Activated CD8-positive, alpha-beta T cell treated with anti-CD3 and anti-CD28 coated beads for 36 hours (primary cell): ENCODE data around the gene ILF3. TPM values are rescaled to one million over a fixed set of nuclear protein-coding genes. Genes with fewer than 3 reads are reported as not detected.

Experiments used
- ATAC-seq: fragments of 200-7000 bp; cut with Tn5 transposase; one replicate; pipeline ENCODE4 v1.10.0; 2021; ENCODE audit warnings: mild to moderate bottlenecking, moderate library complexity
- CTCF ChIA-PET: fragments of 350-600 bp; sonication (Branson Sonifier 250); formaldehyde crosslinking; loops from one replicate; lab custom pipeline; 2021; ENCODE audit warnings: antibody characterized with exemption; lab: Charles Lee
- POLR2A ChIA-PET: fragments of 350-600 bp; sonication (Branson Sonifier 250); formaldehyde crosslinking; loops from one replicate; lab custom pipeline; 2021; ENCODE audit warnings: antibody characterized with exemption; lab: Charles Lee
- DNase-seq: peaks from one replicate; pipeline ENCODE4 v3.0.0-alpha.2; 2020
- H3K27ac Mint-ChIP-seq: one replicate; pipeline ENCODE4 v1.8.0; 2021; ENCODE audit warnings: mild to moderate bottlenecking, mixed read lengths
- H3K27me3 Mint-ChIP-seq: one replicate; pipeline ENCODE4 v1.8.0; 2021; ENCODE audit warnings: mixed read lengths
- H3K36me3 Mint-ChIP-seq: one replicate; pipeline ENCODE4 v1.8.0; 2021; ENCODE audit warnings: low read depth, mixed read lengths
- H3K4me1 Mint-ChIP-seq: one replicate; pipeline ENCODE4 v1.8.0; 2021; ENCODE audit warnings: low read depth, mixed read lengths
- H3K4me3 Mint-ChIP-seq: one replicate; pipeline ENCODE4 v1.8.0; 2021; ENCODE audit warnings: mild to moderate bottlenecking, moderate library complexity, mixed read lengths
- H3K9me3 Mint-ChIP-seq: one replicate; pipeline ENCODE4 v1.8.0; 2021; ENCODE audit warnings: mixed read lengths
- intact Hi-C: fragments of 100-400 bp; cut with micrococcal nuclease; formaldehyde crosslinking; loops from one replicate; pipeline ENCODE4 v1.10.0; 2022
- total RNA-seq, 2 experiments: library from RNA; stranded (reverse); gene quantifications; one replicate each; pipeline ENCODE4 v1.2.3, GENCODE V29; 2021
- TF ChIP-seq, protein P1 (sequence below): fragments of 200-600 bp; IDR thresholded peaks from one replicate; pipeline ENCODE4 v1.8.0; 2022; ENCODE audit warnings: antibody characterized with exemption, mild to moderate bottlenecking

Gene ILF3
- total RNA-seq, 2 experiments from 2014 or later: 435 to 450 TPM

DNA sequence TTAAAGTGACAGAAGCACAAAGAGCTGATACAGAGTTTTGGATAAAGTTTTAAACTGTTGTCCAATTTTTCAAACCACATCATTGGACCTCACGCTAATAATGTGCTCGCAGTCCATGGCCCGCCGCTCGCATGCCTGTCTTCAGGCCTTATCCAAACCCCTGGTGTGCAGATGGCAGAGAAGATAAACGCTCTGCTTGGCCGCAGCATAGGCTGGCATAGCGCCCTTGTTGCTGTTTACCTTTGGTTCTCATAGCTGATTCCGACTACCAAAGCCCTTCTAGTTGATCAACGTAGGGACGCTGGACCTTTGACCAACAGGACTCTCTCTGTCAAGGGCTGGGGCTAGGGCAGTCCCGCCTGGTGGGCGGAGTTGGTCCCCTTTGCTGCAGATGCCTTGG lies 23.6 kb downstream of the ILF3 start:
- TF ChIP-seq, protein P1, sequence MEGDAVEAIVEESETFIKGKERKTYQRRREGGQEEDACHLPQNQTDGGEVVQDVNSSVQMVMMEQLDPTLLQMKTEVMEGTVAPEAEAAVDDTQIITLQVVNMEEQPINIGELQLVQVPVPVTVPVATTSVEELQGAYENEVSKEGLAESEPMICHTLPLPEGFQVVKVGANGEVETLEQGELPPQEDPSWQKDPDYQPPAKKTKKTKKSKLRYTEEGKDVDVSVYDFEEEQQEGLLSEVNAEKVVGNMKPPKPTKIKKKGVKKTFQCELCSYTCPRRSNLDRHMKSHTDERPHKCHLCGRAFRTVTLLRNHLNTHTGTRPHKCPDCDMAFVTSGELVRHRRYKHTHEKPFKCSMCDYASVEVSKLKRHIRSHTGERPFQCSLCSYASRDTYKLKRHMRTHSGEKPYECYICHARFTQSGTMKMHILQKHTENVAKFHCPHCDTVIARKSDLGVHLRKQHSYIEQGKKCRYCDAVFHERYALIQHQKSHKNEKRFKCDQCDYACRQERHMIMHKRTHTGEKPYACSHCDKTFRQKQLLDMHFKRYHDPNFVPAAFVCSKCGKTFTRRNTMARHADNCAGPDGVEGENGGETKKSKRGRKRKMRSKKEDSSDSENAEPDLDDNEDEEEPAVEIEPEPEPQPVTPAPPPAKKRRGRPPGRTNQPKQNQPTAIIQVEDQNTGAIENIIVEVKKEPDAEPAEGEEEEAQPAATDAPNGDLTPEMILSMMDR: no peak
- ChIA-PET CTCF (interaction anchor here (1.0 to 2.4 kb wide), 3 partner anchors 22 to 96 kb away, joined by 5 to 8 read pairs (median 6); no protein-coding TSS in a partner anchor), POLR2A (interaction anchor here (1.1 to 2.4 kb wide), 5 partner anchors 9 to 16 kb away, joined by 3 to 13 read pairs (median 5); no protein-coding TSS in a partner anchor)
- ATAC-seq (no peak), DNase-seq (no peak)
- Mint-ChIP-seq H3K4me1 (no peaks in the 10 kb centered on the region), H3K9me3 (no peaks in the 10 kb centered on the region), H3K27me3 (no peaks in the 10 kb centered on the region), H3K4me3 (no peak overlapping the region), H3K36me3 (peaks cover 64% of the 10 kb centered on the region), H3K27ac (no peak overlapping the region)
- intact Hi-C loops: no loop called here

DNA sequence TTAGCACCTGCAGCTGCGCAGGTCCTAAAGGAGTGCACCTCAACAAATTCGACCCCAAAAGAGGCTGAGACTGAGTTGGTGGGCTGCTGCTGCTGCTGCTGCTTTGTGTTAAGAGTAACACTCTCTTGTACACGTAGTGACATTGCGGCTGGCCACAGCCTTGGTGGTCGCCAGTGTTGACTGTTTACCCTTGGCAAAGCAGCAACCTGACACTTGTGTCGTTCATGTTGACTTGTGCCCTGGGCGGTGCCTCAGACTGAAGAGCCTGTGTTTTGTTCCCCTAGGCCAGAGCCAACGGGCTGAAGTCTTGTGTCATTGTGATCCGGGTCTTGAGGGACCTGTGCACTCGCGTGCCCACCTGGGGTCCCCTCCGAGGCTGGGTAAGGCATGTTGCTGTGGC lies 24.7 kb downstream of the ILF3 start:
- Mint-ChIP-seq H3K9me3 (no peaks in the 10 kb centered on the region), H3K4me1 (no peaks in the 10 kb centered on the region), H3K27me3 (no peaks in the 10 kb centered on the region), H3K36me3 (peaks cover 56% of the 10 kb centered on the region), H3K27ac (no peak overlapping the region), H3K4me3 (no peak overlapping the region)
- DNase-seq (no peak), ATAC-seq (no peak)
- POLR2A ChIA-PET: interaction anchor here (0.5 to 2.9 kb wide), 6 partner anchors 8 to 258 kb away, joined by 3 to 14 read pairs (median 4); no protein-coding TSS in a partner anchor
- TF ChIP-seq, protein P1: no peak
- intact Hi-C loops: no loop called here
- CTCF ChIA-PET: interaction anchor here (1.8 to 2.4 kb wide), 2 partner anchors 21 to 97 kb away, joined by 6 to 8 read pairs; no protein-coding TSS in a partner anchor

DNA sequence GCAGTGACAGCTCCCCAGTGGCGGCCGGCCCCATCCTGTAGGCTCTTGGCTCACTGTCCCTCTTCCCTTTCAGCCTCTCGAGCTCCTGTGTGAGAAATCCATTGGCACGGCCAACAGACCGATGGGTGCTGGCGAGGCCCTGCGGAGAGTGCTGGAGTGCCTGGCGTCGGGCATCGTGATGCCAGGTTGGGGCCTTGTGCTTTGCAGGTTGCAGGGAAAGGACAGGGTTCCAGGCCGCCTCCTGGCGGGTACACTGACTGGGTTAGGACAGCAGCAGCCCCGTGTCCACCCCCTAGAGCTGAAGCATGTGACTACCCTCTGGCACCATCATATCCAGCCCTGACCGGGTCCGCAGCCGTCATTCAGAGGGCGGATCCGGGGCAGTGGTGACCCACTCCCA lies 25.6 kb downstream of the ILF3 start:
- DNase-seq (no peak), ATAC-seq (no peak)
- Mint-ChIP-seq H3K9me3 (no peaks in the 10 kb centered on the region), H3K27me3 (no peaks in the 10 kb centered on the region), H3K4me1 (no peaks in the 10 kb centered on the region), H3K4me3 (no peak overlapping the region), H3K27ac (no peak overlapping the region), H3K36me3 (peaks cover 60% of the 10 kb centered on the region)
- intact Hi-C loops: no loop called here
- ChIA-PET CTCF (interaction anchor here (1.0 kb wide), 1 partner anchor 21 kb away, joined by 3 read pairs; the partner anchor contains the start of gene QTRT1), POLR2A (interaction anchor here (1.4 to 2.9 kb wide), 4 partner anchors 9 to 257 kb away, joined by 3 to 14 read pairs (median 10); no protein-coding TSS in a partner anchor)
- TF ChIP-seq, protein P1: no peak

DNA sequence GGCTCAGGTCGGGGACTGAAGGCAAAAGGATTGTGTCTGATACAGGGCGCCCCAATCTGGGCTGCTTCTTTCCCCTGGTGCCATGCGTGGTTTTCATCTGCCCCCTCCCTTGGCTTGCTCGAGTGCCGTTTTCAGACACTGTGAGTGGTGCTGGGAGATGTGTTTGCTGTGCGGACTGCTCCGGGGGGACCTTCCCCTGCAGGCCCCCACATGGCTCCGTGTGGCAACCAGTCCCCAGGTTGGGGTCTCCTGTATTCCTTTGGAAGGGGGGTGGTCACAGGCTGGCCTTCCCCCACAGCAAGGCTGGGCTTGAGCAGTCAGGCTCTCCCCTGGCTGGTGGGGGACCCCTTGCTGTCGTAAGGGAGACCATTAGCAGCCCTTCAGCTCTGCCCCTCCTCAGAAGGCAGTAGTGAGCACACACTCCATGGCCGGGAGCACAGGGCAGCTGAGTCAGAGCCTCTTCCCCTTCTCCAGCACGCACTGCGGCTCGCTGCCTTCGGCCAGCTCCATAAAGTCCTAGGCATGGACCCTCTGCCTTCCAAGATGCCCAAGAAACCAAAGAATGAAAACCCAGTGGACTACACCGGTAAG lies 26.5 kb downstream of the ILF3 start:
- ChIA-PET POLR2A (interaction anchor here (0.6 to 2.9 kb wide), 7 partner anchors 9 to 37 kb away, joined by 3 to 14 read pairs (median 4); partner anchors contain the start of genes DNM2 and QTRT1), CTCF (interaction anchor here (1.0 to 1.1 kb wide), 2 partner anchors 19 to 21 kb away, joined by 3 to 4 read pairs; partner anchors contain the start of gene QTRT1)
- DNase-seq: no peak
- Mint-ChIP-seq H3K4me1 (no peaks in the 10 kb centered on the region), H3K9me3 (no peaks in the 10 kb centered on the region), H3K36me3 (peaks cover 58% of the 10 kb centered on the region), H3K4me3 (no peak overlapping the region), H3K27ac (no peak overlapping the region), H3K27me3 (no peaks in the 10 kb centered on the region)
- intact Hi-C loops: no loop called here
- TF ChIP-seq, protein P1: no peak
- no peak for ATAC-seq

DNA sequence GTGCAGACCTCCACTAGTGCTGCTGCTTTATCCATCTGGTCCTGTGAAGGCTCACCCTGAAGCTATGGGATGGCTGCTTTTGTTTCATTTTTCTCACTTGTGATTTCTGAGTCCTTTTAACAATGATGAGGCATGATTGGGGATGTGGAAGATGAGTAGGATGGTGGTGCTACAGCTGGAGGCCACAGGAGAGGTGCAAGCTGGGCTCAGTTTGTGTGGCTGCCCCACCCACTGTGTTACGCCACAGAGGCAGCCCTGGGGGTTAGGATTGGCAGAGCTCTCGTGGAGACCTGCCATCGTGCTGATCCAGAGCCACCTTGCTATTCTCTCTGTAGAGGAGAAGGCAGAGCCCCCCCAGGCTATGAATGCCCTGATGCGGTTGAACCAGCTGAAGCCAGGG lies 27.5 kb downstream of the ILF3 start:
- H3K27ac Mint-ChIP-seq: peak overlapping the region; percentile 49
- ATAC-seq: no peak
- H3K36me3 Mint-ChIP-seq: peaks cover 53% of the 10 kb centered on the region
- CTCF ChIA-PET: interaction anchor here (0.9 to 1.7 kb wide), 5 partner anchors 14 to 128 kb away, joined by 3 to 5 read pairs (median 4); partner anchors contain the start of gene QTRT1
- no peak overlapping the region for H3K4me3 Mint-ChIP-seq
- intact Hi-C loops: no loop called here
- H3K4me1 Mint-ChIP-seq: no peaks in the 10 kb centered on the region
- POLR2A ChIA-PET: interaction anchor here (1.0 to 2.9 kb wide), 10 partner anchors 8 to 36 kb away, joined by 3 to 14 read pairs (median 4); partner anchors contain the start of genes DNM2 and QTRT1
- no peaks in the 10 kb centered on the region for H3K27me3 Mint-ChIP-seq
- no peak for DNase-seq
- H3K9me3 Mint-ChIP-seq: no peaks in the 10 kb centered on the region
- TF ChIP-seq, protein P1: no peak
